GM19397 (cell line): ENCODE results near the gene RNF44.

Experiments
- ATAC-seq: cut with Tn5 transposase; IDR thresholded peaks from one replicate; pipeline ENCODE4 v1.9.1; 2021; ENCODE audit warnings: mild to moderate bottlenecking, moderate library complexity; ENCODE audit not compliant: unreplicated experiment

Gene RNF44

GRCh38 chr5:176536132-176536901 lies 885 bp downstream of the RNF44 start:
- no peak for ATAC-seq

GRCh38 chr5:176535664-176536131 lies 1.5 kb downstream of the RNF44 start:
- no peak for ATAC-seq

- no peak for ATAC-seq
Observed at GRCh38 chr5:176535101-176535663, 2.0 kb downstream of the RNF44 start.

GRCh38 chr5:176534640-176535039 lies 2.6 kb downstream of the RNF44 start:
- ATAC-seq: no peak

GRCh38 chr5:176533894-176534611 lies 3.1 kb downstream of the RNF44 start:
- no peak for ATAC-seq

GRCh38 chr5:176533390-176533789 lies 3.8 kb downstream of the RNF44 start:
- ATAC-seq: no peak

- ATAC-seq: no peak
Observed at GRCh38 chr5:176532795-176533194, 4.4 kb downstream of the RNF44 start.

GRCh38 chr5:176531902-176532493 lies 5.2 kb downstream of the RNF44 start:
- no peak for ATAC-seq

GRCh38 chr5:176530983-176531901 lies 6.0 kb downstream of the RNF44 start:
- no peak for ATAC-seq

GRCh38 chr5:176530393-176530982 lies 6.7 kb downstream of the RNF44 start:
- ATAC-seq: no peak

GRCh38 chr5:176529741-176530141 lies 7.5 kb downstream of the RNF44 start:
- ATAC-seq: no peak

GRCh38 chr5:176529116-176529740 lies 8.0 kb downstream of the RNF44 start:
- no peak for ATAC-seq

GRCh38 chr5:176528761-176529115 lies 8.5 kb downstream of the RNF44 start:
- ATAC-seq: no peak

GRCh38 chr5:176528301-176528700 lies 8.9 kb downstream of the RNF44 start:
- ATAC-seq: no peak

- ATAC-seq: no peak
Observed at GRCh38 chr5:176527246-176528222, 9.7 kb downstream of the RNF44 start.

- no peak for ATAC-seq
Observed at GRCh38 chr5:176526462-176526861, 10.7 kb downstream of the RNF44 start.

GRCh38 chr5:176525677-176526076 lies 11.5 kb downstream of the RNF44 start:
- ATAC-seq: no peak

- no peak for ATAC-seq
Observed at GRCh38 chr5:176524987-176525386, 12.2 kb downstream of the RNF44 start.

GRCh38 chr5:176524138-176524537 lies 13.1 kb downstream of the RNF44 start:
- ATAC-seq: no peak
